ENCODE results near the gene PIP4K2A. TPM values are rescaled to one million over a fixed set of nuclear protein-coding genes. Genes with fewer than 3 reads are reported as not detected.

Gene PIP4K2A
- total RNA-seq, 4 donors from 2014 or later = 2.6 to 14.9 (median 12.4) TPM

DNA sequence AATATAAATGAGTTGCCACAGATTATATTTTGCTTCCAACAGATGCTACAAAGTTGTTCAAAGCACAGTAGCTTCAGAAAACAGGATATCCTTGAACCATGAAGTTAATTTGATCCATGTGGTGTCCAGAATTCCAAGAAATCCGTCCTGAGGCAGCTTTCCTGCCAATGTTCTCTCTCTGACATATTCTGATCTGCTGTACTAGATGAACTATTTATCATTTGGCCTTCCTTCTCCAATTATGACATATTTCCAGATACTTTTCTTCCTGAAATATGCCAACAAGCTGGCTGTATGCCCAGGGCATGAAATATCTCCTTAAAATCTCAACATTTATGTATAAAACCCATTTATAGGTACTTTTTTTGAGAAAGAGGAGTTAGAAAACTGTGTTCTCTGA is 227.9 kb downstream of the PIP4K2A start:
- Histone ChIP-seq H3K36me3 (no peaks in the 10 kb centered on the region), H3K27ac (no peak overlapping the region), H3K27me3 (no peaks in the 10 kb centered on the region), H3K9me3 (no peaks in the 10 kb centered on the region), H3K4me1 (no peaks in the 10 kb centered on the region), H3K4me3 (no peak overlapping the region)
- intact Hi-C loops (cut with DNase I; ENCODE audit: low total_unique reads) = no loop called here
- in situ Hi-C loops (cut with MboI; ENCODE audit: low pct_ligation_motif_present in 1 of 4, low pct_unique_long_range_greater_than_20kb in 1 of 4, low sequenced_read_pairs in 3 of 4) = no loop called here
- WGBS, 2 donors (ENCODE audit: low coverage in 1 of 2) = 71% methylated on average over 1 of the region's 1 CpG
- TF ChIP-seq POLR2A (IDR thresholded peaks at IDR 0.05) (no peak), EP300 (IDR thresholded peaks at IDR 0.05; ENCODE audit: low read depth) (no peak), POLR2AphosphoS5 (IDR thresholded peaks at IDR 0.05) (no peak)
- TF ChIP-seq, protein P1, sequence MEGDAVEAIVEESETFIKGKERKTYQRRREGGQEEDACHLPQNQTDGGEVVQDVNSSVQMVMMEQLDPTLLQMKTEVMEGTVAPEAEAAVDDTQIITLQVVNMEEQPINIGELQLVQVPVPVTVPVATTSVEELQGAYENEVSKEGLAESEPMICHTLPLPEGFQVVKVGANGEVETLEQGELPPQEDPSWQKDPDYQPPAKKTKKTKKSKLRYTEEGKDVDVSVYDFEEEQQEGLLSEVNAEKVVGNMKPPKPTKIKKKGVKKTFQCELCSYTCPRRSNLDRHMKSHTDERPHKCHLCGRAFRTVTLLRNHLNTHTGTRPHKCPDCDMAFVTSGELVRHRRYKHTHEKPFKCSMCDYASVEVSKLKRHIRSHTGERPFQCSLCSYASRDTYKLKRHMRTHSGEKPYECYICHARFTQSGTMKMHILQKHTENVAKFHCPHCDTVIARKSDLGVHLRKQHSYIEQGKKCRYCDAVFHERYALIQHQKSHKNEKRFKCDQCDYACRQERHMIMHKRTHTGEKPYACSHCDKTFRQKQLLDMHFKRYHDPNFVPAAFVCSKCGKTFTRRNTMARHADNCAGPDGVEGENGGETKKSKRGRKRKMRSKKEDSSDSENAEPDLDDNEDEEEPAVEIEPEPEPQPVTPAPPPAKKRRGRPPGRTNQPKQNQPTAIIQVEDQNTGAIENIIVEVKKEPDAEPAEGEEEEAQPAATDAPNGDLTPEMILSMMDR (IDR thresholded peaks at IDR 0.05) = no peak
- no peak for DNase-seq

Other genes starting within 250 kb of the PIP4K2A start
- not detected for gene ARMC3, start 213.5 kb upstream of the PIP4K2A start, total RNA-seq